ENCODE data around the gene SCNN1A.

The SCNN1A gene

DNA sequence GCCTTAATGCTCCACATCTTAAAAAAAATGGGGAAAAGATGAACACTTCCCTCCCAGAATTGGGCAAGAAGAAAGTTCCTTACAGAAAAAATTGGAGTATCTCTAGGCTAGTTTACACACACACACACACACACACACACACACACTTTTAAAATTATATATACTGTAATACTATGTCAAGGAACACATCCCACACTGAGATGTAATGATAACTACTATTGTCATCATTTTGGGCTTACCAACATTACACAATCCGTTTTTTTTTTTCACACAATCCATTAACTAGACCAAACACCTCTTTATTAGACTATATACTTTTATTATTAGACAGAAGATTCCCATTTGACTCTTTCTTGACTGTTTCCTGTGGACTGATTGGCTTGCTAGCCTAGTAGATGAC lies 11.1 kb upstream of the SCNN1A start:
- TF ChIP-seq POLR2AphosphoS5 (IDR thresholded peaks at IDR 0.05; ENCODE audit: low read depth, low read length) (no peak), FOXP2 (optimal IDR thresholded peaks at IDR 0.05; ENCODE audit: borderline replicate concordance, extremely low read depth, extremely low read length, insufficient read depth) (no peak), SIN3A (IDR thresholded peaks at IDR 0.05; ENCODE audit: borderline replicate concordance, insufficient read depth, low read length) (no peak), TAF1 (IDR thresholded peaks at IDR 0.05; ENCODE audit: borderline replicate concordance, insufficient read depth, low read length) (no peak)

- TF ChIP-seq TAF1 (IDR thresholded peaks at IDR 0.05; ENCODE audit: borderline replicate concordance, insufficient read depth, low read length) = no peak
- TF ChIP-seq FOXP2 (optimal IDR thresholded peaks at IDR 0.05; ENCODE audit: borderline replicate concordance, extremely low read depth, extremely low read length, insufficient read depth) = no peak
- TF ChIP-seq POLR2AphosphoS5 (IDR thresholded peaks at IDR 0.05; ENCODE audit: low read depth, low read length) = no peak
- TF ChIP-seq, protein P1, sequence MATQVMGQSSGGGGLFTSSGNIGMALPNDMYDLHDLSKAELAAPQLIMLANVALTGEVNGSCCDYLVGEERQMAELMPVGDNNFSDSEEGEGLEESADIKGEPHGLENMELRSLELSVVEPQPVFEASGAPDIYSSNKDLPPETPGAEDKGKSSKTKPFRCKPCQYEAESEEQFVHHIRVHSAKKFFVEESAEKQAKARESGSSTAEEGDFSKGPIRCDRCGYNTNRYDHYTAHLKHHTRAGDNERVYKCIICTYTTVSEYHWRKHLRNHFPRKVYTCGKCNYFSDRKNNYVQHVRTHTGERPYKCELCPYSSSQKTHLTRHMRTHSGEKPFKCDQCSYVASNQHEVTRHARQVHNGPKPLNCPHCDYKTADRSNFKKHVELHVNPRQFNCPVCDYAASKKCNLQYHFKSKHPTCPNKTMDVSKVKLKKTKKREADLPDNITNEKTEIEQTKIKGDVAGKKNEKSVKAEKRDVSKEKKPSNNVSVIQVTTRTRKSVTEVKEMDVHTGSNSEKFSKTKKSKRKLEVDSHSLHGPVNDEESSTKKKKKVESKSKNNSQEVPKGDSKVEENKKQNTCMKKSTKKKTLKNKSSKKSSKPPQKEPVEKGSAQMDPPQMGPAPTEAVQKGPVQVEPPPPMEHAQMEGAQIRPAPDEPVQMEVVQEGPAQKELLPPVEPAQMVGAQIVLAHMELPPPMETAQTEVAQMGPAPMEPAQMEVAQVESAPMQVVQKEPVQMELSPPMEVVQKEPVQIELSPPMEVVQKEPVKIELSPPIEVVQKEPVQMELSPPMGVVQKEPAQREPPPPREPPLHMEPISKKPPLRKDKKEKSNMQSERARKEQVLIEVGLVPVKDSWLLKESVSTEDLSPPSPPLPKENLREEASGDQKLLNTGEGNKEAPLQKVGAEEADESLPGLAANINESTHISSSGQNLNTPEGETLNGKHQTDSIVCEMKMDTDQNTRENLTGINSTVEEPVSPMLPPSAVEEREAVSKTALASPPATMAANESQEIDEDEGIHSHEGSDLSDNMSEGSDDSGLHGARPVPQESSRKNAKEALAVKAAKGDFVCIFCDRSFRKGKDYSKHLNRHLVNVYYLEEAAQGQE (IDR thresholded peaks at IDR 0.05; ENCODE audit: insufficient read depth in 1 of 2, low read depth in 2 of 2, low read length in 2 of 2) = no peak
- no peak for TF ChIP-seq SIN3A (IDR thresholded peaks at IDR 0.05; ENCODE audit: borderline replicate concordance, insufficient read depth, low read length)
Observed at GRCh38 chr12:6386038-6386437, 10.7 kb upstream of the SCNN1A start.

DNA sequence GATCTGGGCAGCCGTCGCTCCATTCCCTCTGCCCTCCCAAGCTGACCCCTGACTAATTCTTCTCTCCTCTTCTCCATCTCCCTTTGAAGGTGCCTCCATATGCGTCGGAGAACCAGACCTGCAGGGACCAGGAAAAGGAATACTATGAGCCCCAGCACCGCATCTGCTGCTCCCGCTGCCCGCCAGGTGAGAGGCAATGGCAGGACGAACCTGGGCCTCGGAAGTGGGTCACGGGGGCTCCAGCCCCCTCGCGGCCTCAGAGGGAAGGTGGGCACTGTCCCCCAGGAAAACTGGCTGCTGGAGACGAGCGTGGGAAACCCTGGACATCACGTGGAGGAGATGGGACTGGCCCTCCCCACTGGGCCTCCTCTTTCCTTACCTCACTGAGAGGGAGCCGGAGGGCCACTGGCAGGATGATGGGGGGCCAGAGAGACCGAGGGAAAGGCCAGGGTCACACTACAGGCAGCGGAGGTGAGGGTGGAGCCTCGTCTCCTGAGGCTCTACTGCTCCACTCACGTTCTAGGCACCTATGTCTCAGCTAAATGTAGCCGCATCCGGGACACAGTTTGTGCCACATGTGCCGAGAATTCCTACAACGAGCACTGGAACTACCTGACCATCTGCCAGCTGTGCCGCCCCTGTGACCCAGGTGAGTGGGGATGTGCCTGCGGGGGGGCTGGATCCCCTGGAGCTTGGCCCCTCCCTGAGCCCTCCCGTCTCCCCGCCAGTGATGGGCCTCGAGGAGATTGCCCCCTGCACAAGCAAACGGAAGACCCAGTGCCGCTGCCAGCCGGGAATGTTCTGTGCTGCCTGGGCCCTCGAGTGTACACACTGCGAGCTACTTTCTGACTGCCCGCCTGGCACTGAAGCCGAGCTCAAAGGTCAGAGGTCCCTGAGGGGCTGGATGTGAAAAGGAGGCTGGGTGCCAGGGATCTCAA lies 9.4 kb upstream of the SCNN1A start:
- TF ChIP-seq, protein P1 (IDR thresholded peaks at IDR 0.05; ENCODE audit: insufficient read depth in 1 of 2, low read depth in 2 of 2, low read length in 2 of 2) = no peak
- TF ChIP-seq POLR2AphosphoS5 (IDR thresholded peaks at IDR 0.05; ENCODE audit: low read depth, low read length) (no peak), FOXP2 (optimal IDR thresholded peaks at IDR 0.05; ENCODE audit: borderline replicate concordance, extremely low read depth, extremely low read length, insufficient read depth) (no peak), TAF1 (IDR thresholded peaks at IDR 0.05; ENCODE audit: borderline replicate concordance, insufficient read depth, low read length) (no peak), SIN3A (IDR thresholded peaks at IDR 0.05; ENCODE audit: borderline replicate concordance, insufficient read depth, low read length) (no peak)

GRCh38 chr12:6383572-6384498 lies 8.5 kb upstream of the SCNN1A start, which contains the start of gene LTBR:
Gene LTBR (plus strand): TSS chr12:6384162. CDS start chr12:6384359, 197 bp downstream.
- peak; percentile 66; the same call in 1 of the 2 replicates for TF ChIP-seq TAF1 (IDR thresholded peaks at IDR 0.05; ENCODE audit: borderline replicate concordance, insufficient read depth, low read length)
- peak; percentile 83 for TF ChIP-seq POLR2AphosphoS5 (IDR thresholded peaks at IDR 0.05; ENCODE audit: low read depth, low read length)
- TF ChIP-seq, protein P1 (IDR thresholded peaks at IDR 0.05; ENCODE audit: insufficient read depth in 1 of 2, low read depth in 2 of 2, low read length in 2 of 2) = peak; percentile 43 to 50; a peak in 2 of 4 replicates
- no peak for TF ChIP-seq FOXP2 (optimal IDR thresholded peaks at IDR 0.05; ENCODE audit: borderline replicate concordance, extremely low read depth, extremely low read length, insufficient read depth)
- peak; percentile 77; the same call in 1 of the 2 replicates for TF ChIP-seq SIN3A (IDR thresholded peaks at IDR 0.05; ENCODE audit: borderline replicate concordance, insufficient read depth, low read length)

DNA sequence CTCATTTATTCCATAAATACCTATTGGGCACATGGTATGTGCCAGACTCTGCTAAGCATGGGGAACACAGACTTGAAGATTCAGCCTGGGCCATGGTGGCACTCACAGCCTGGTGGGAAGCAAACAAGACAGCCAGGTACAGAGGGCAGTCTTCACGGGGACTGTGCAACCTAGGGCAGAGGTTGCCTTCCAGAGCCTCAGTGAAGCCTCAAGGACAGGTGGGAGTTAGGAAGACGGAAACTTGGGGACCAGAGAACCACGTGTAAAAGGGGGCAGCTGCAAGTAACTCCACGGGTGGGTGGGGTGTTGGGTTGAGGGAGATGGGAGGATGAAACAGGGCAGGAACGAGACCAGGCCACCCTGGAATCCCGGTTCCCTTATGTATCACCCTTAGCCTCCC lies 7.6 kb upstream of the SCNN1A start:
- TF ChIP-seq FOXP2 (optimal IDR thresholded peaks at IDR 0.05; ENCODE audit: borderline replicate concordance, extremely low read depth, extremely low read length, insufficient read depth) (no peak), POLR2AphosphoS5 (IDR thresholded peaks at IDR 0.05; ENCODE audit: low read depth, low read length) (no peak), SIN3A (IDR thresholded peaks at IDR 0.05; ENCODE audit: borderline replicate concordance, insufficient read depth, low read length) (no peak), TAF1 (IDR thresholded peaks at IDR 0.05; ENCODE audit: borderline replicate concordance, insufficient read depth, low read length) (no peak)
- TF ChIP-seq, protein P1 (IDR thresholded peaks at IDR 0.05; ENCODE audit: insufficient read depth in 1 of 2, low read depth in 2 of 2, low read length in 2 of 2) = no peak

Data from PFSK-1 (cell line).